Esophagus muscularis mucosa (tissue), 4 donors: ENCODE data around the gene IFITM1. TPM values are rescaled to one million over a fixed set of nuclear protein-coding genes. Genes with fewer than 3 reads are reported as not detected.

Experiments used
- DNase-seq: peaks from one replicate; pipeline ENCODE4 v3.0.0-alpha.2; 2017; ENCODE audit errors: extremely low spot score
- H3K27ac ChIP-seq, 4 donors: fragments of 200-600 bp; sonication (generic); replicated peaks in 1 of 4; 1 replicate in 3 of 4; 2 replicates in 1 of 4; pipeline ENCODE4 v1.5.1; 2016 to 2019; ENCODE audit warnings: mild to moderate bottlenecking in 1 of 4
- H3K27me3 ChIP-seq, 4 donors: fragments of 200-600 bp; sonication (generic); one replicate each; pipeline versions ENCODE4 v1.5.1 to v1.6.0; 2016 to 2019
- H3K36me3 ChIP-seq, 4 donors: fragments of 200-600 bp; sonication (generic); one replicate each; pipeline ENCODE4 v1.5.1; 2016 to 2019
- H3K4me1 ChIP-seq, 4 donors: fragments of 200-600 bp; sonication (generic); one replicate each; pipeline ENCODE4 v1.5.1; 2016 to 2019
- H3K4me3 ChIP-seq, 4 donors: fragments of 200-600 bp; sonication (generic); 1 replicate in 2 of 4; 2 replicates in 2 of 4; pipeline ENCODE4 v1.5.1; 2016 to 2019; ENCODE audit warnings: mild to moderate bottlenecking in 4 of 4, moderate library complexity in 1 of 4
- H3K9me3 ChIP-seq, 4 donors: fragments of 200-600 bp; sonication (generic); 1 replicate in 3 of 4; 2 replicates in 1 of 4; pipeline ENCODE4 v1.5.1; 2016 to 2019
- CTCF ChIP-seq, 3 experiments: fragments of 200-600 bp in 2 of 3; fragments of 450-650 bp in 1 of 3; sonication (generic) in 2 of 3; IDR thresholded peaks; one replicate each; pipeline ENCODE4 v1.5.1; 2017 to 2019; ENCODE audit warnings: antibody characterized with exemption in 3 of 3, mild to moderate bottlenecking in 2 of 3, moderate library complexity in 1 of 3
- EP300 ChIP-seq: sonication (generic); formaldehyde crosslinking; IDR thresholded peaks from one replicate; pipeline ENCODE4 v1.6.1; 2017; ENCODE audit warnings: antibody characterized with exemption
- POLR2A ChIP-seq: fragments of 450-650 bp; IDR thresholded peaks from one replicate; pipeline ENCODE4 v1.6.1; 2017; ENCODE audit warnings: antibody characterized with exemption, moderate library complexity, mild to moderate bottlenecking, low read depth
- POLR2AphosphoS5 ChIP-seq, 2 donors: sonication (generic); formaldehyde crosslinking; IDR thresholded peaks; one replicate each; pipeline ENCODE4 v1.6.1; 2017; ENCODE audit warnings: antibody characterized with exemption in 2 of 2
- WGBS: methylation state at CpG from one replicate; pipeline ENCODE4 v1.1.5; 2018; 5-methylcytosine and 5-hydroxymethylcytosine counted together
- intact Hi-C: fragments of 100-400 bp; cut with DNase I; formaldehyde crosslinking; loops from one replicate; pipeline ENCODE4 v1.15.1; 2023
- total RNA-seq, 4 donors: library from RNA; depleted of rRNA; stranded (reverse); fragments of >200 nt; gene quantifications; one replicate each; pipeline versions ENCODE4 v1.1.0 to v1.2.1, GENCODE V29; 2016

The IFITM1 gene
- total RNA-seq, 4 donors from 2014 or later: 60.6 to 197 (median 171) TPM

DNA sequence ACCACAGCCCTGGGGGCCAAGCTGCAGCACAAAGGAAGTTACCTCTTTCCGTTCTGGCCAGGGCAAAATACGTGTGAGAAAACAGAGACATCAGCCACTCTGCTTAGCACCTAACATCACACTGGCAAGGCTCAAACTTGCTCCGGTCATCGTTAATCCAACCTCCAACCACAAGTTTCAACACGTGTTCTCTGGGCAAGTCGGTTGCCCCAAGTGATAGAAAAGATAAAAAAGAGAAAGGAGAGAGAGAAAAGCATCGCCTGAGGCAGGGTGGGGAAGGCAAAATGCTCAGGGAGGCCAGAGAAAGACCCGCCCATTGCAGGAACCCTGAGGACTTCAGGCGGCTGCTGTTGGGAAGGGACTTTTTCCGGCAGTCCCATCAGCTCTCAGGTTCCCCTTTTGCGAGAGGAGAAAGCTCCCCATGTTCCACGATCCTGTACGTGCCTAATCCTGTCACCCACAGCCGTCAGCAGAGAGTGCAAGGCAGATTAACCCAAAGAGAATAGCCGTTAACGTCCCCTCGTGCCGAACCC lies 36.9 kb downstream of the IFITM1 start:
- Histone ChIP-seq H3K9me3 (no peaks in the 10 kb centered on the region), H3K4me3 (no peak overlapping the region), H3K36me3 (no peaks in the 10 kb centered on the region), H3K4me1 (peaks cover 33 to 48% (median 41%) of the 10 kb centered on the region in 4 donors), H3K27me3 (no peaks in the 10 kb centered on the region), H3K27ac (peak overlapping the region in 2 of 4 donors; percentile 11 to 30)
- no peak for TF ChIP-seq POLR2AphosphoS5 (IDR thresholded peaks at IDR 0.05)
- no peak for TF ChIP-seq CTCF (IDR thresholded peaks at IDR 0.05)
- no peak for TF ChIP-seq EP300
- TF ChIP-seq POLR2A: no peak
- no peak for DNase-seq
- 79% methylated on average over 18 of the region's 18 CpGs for WGBS
- intact Hi-C loops: no loop called here

- intact Hi-C loops: no loop called here
- no peak for DNase-seq
Measured at GRCh38 chr11:351411-351810, 37.6 kb downstream of the IFITM1 start.

GRCh38 chr11:352456-353031 lies 38.7 kb downstream of the IFITM1 start:
- Histone ChIP-seq H3K9me3 (no peaks in the 10 kb centered on the region), H3K4me1 (peaks cover 33 to 48% (median 43%) of the 10 kb centered on the region in 4 donors), H3K36me3 (no peaks in the 10 kb centered on the region), H3K27ac (peak overlapping the region; percentile 96 to 99 (median 98)), H3K27me3 (no peaks in the 10 kb centered on the region), H3K4me3 (no peak overlapping the region)
- intact Hi-C loops: loop anchor here (2.0 kb wide), 1 partner anchor 26 kb away; no protein-coding TSS in a partner anchor
- TF ChIP-seq POLR2A: no peak
- no peak for TF ChIP-seq CTCF (IDR thresholded peaks at IDR 0.05)
- no peak for TF ChIP-seq EP300
- no peak for TF ChIP-seq POLR2AphosphoS5 (IDR thresholded peaks at IDR 0.05)
- WGBS: 90% methylated on average over 12 of the region's 12 CpGs
- DNase-seq: no peak

More at GRCh38 chr11:351411-351810, 37.6 kb downstream of the IFITM1 start:
- TF ChIP-seq CTCF (IDR thresholded peaks at IDR 0.05): no peak
- TF ChIP-seq POLR2A: no peak
- no peak for TF ChIP-seq POLR2AphosphoS5 (IDR thresholded peaks at IDR 0.05)
- TF ChIP-seq EP300: no peak
- H3K9me3 ChIP-seq: no peaks in the 10 kb centered on the region
- H3K4me3 ChIP-seq: no peak overlapping the region
- H3K27ac ChIP-seq: peak overlapping the region in 2 of 4 donors; percentile 11 to 30
- no peaks in the 10 kb centered on the region for H3K27me3 ChIP-seq
- WGBS: 89% methylated on average over 14 of the region's 14 CpGs
- no peaks in the 10 kb centered on the region for H3K36me3 ChIP-seq
- H3K4me1 ChIP-seq: peaks cover 33 to 48% (median 42%) of the 10 kb centered on the region in 4 donors

GRCh38 chr11:353179-353873 lies 39.5 kb downstream of the IFITM1 start:
- intact Hi-C loops: loop anchor here (2.0 kb wide), 1 partner anchor 27 kb away; no protein-coding TSS in a partner anchor
- 20% methylated on average over 16 of the region's 16 CpGs for WGBS

More at GRCh38 chr11:353179-353873, 39.5 kb downstream of the IFITM1 start:
- Histone ChIP-seq H3K27me3 (no peaks in the 10 kb centered on the region), H3K9me3 (no peaks in the 10 kb centered on the region), H3K4me1 (peaks cover 36 to 56% (median 49%) of the 10 kb centered on the region in 4 donors), H3K27ac (peak overlapping the region; percentile 96 to 99 (median 98)), H3K4me3 (peak overlapping the region in 2 of 4 donors; percentile 1 to 3), H3K36me3 (no peaks in the 10 kb centered on the region)
- TF ChIP-seq POLR2AphosphoS5 (IDR thresholded peaks at IDR 0.05): peak; percentile 71 to 91
- no peak for TF ChIP-seq EP300
- TF ChIP-seq POLR2A: no peak
- no peak for DNase-seq
